ENCODE results near the gene JAZF1.

GRCh38 chr7:27912751-27913150 lies 267.8 kb downstream of the JAZF1 start:
- no peak for TF ChIP-seq POLR2AphosphoS5 (IDR thresholded peaks at IDR 0.05; ENCODE audit: low read length)
- TF ChIP-seq, protein P1, sequence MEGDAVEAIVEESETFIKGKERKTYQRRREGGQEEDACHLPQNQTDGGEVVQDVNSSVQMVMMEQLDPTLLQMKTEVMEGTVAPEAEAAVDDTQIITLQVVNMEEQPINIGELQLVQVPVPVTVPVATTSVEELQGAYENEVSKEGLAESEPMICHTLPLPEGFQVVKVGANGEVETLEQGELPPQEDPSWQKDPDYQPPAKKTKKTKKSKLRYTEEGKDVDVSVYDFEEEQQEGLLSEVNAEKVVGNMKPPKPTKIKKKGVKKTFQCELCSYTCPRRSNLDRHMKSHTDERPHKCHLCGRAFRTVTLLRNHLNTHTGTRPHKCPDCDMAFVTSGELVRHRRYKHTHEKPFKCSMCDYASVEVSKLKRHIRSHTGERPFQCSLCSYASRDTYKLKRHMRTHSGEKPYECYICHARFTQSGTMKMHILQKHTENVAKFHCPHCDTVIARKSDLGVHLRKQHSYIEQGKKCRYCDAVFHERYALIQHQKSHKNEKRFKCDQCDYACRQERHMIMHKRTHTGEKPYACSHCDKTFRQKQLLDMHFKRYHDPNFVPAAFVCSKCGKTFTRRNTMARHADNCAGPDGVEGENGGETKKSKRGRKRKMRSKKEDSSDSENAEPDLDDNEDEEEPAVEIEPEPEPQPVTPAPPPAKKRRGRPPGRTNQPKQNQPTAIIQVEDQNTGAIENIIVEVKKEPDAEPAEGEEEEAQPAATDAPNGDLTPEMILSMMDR (IDR thresholded peaks at IDR 0.05 in 2 of 3, conservative IDR thresholded peaks at IDR 0.05 in 1 of 3; ENCODE audit: control insufficient read depth in 2 of 3, extremely low read depth in 1 of 3, insufficient read depth in 1 of 3, low read depth in 3 of 3, low read length in 3 of 3), result no peak
- TF ChIP-seq NKRF (conservative IDR thresholded peaks at IDR 0.05), result no peak
- TF ChIP-seq FOXM1 (IDR thresholded peaks at IDR 0.05; ENCODE audit: low read depth, low read length), result no peak
- no peak for TF ChIP-seq CHD4 (IDR thresholded peaks at IDR 0.05)
- TF ChIP-seq ZNF274 (IDR thresholded peaks at IDR 0.05; ENCODE audit: insufficient read depth, insufficient read length), result no peak
